Smooth muscle cell (in vitro differentiated cells): ENCODE measurements around the gene HHEX. TPM values are rescaled to one million over a fixed set of nuclear protein-coding genes. Genes with fewer than 3 reads are reported as not detected.

ENCODE experiments used
- DNase-seq: peaks from one replicate; lab custom pipeline; 2025; ENCODE audit not compliant: unreplicated experiment; lab: John Stamatoyannopoulos, UW
- H2AFZ ChIP-seq: fragments of 200-600 bp; sonication (generic); 2 replicates; pipeline ENCODE4 v1.6.0; 2016; ENCODE audit warnings: antibody characterized with exemption, low read depth, mild to moderate bottlenecking
- H3F3A ChIP-seq: fragments of 200-600 bp; sonication (generic); 2 replicates; pipeline ENCODE4 v1.6.0; 2017; ENCODE audit warnings: antibody characterized with exemption, low read depth
- H3K27ac ChIP-seq: fragments of 200-600 bp; sonication (generic); 2 replicates; pipeline ENCODE4 v1.5.1; 2016; ENCODE audit warnings: low read depth, mild to moderate bottlenecking
- H3K27me3 ChIP-seq: fragments of 200-600 bp; sonication (generic); 2 replicates; pipeline ENCODE4 v1.6.1; 2016; ENCODE audit warnings: low read depth, mild to moderate bottlenecking
- H3K36me3 ChIP-seq: fragments of 200-600 bp; sonication (generic); 2 replicates; pipeline ENCODE4 v1.5.1; 2016; ENCODE audit warnings: low read depth
- H3K4me1 ChIP-seq: fragments of 200-600 bp; sonication (generic); 2 replicates; pipeline ENCODE4 v1.5.1; 2016; ENCODE audit warnings: low read depth
- H3K4me2 ChIP-seq: fragments of 200-600 bp; sonication (generic); 2 replicates; pipeline ENCODE4 v1.6.0; 2016; ENCODE audit warnings: mild to moderate bottlenecking
- H3K4me3 ChIP-seq: fragments of 200-600 bp; sonication (generic); 2 replicates; pipeline ENCODE4 v1.5.1; 2016; ENCODE audit warnings: mild to moderate bottlenecking
- H3K79me2 ChIP-seq: fragments of 200-600 bp; sonication (generic); 2 replicates; pipeline ENCODE4 v1.6.0; 2016; ENCODE audit warnings: low read depth, mild to moderate bottlenecking
- H3K9ac ChIP-seq: fragments of 200-600 bp; sonication (generic); 2 replicates; pipeline ENCODE4 v1.6.0; 2016; ENCODE audit warnings: low read depth
- H3K9me3 ChIP-seq: fragments of 200-600 bp; sonication (generic); replicated peaks from 2 replicates; pipeline ENCODE4 v1.5.1; 2016; ENCODE audit warnings: low read depth
- H4K20me1 ChIP-seq: fragments of 200-600 bp; sonication (generic); 2 replicates; pipeline ENCODE4 v1.6.0; 2016; ENCODE audit warnings: low read depth
- WGBS: methylation state at CpG from one replicate; pipeline ENCODE4 v1.1.7; 2016; ENCODE audit warnings: low lambda C conversion rate; 5-methylcytosine and 5-hydroxymethylcytosine counted together
- polyA plus RNA-seq: library from polyadenylated mRNA; unstranded; fragments of >200 nt; fragmentation: Nextera tagmentation; extraction: Ambion mirVana; gene quantifications from 2 replicates; pipeline ENCODE4 v1.2.1, GENCODE V29; 2016
- total RNA-seq: library from RNA; depleted of rRNA; stranded (reverse); fragments of >200 nt; gene quantifications from 2 replicates; pipeline ENCODE4 v1.2.3, GENCODE V29; 2014
- TF ChIP-seq, protein P1 (sequence below): fragments of 200-600 bp; sonication (generic); IDR thresholded peaks from 2 replicates; pipeline ENCODE4 v1.5.1; 2017; ENCODE audit warnings: borderline replicate concordance, mild to moderate bottlenecking, antibody characterized with exemption; ENCODE audit not compliant: insufficient read depth, poor library complexity, severe bottlenecking

The HHEX gene
- total and polyA plus RNA-seq, 2 experiments from 2014 or later: not detected

DNA sequence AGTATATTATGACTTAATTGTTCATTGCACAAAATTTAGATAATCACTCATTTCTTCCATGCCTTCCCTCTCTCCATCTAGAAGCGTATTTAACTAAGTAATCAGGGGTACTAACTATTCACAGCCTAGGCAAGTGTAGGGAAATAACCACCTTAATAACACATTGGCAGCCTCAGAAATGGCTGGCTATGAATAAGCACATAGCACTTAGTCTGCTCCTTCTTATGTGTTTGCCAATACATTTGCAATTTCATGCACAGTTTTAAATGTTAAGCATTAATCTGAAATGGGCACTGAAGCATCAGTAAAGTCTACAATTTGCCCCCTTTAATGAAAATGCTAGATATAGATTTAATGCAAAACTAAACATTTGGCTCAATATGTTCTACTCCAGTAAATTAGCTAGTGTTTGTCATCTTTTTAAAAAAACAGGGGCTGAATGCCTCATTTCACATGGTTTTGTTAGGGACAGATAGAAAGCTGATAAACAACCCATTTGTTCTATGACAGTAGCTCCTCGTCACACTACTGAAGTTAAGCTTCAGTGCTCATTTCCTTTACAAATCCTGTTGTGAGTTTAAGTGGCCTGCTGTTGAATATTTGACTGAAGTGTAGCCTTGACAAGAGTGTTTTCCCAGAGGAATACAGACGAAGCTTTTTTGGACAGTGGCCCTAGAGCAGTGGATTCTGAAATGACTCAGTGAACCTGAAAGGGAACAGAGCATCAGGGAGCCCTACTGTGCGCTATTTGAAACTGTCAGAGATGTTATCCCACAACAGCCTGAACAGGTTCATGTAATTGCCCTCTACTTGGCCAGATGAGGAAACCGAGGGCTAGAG, 30.5 kb downstream of the HHEX start:
- Histone ChIP-seq H4K20me1 (no peaks in the 10 kb centered on the region), H3K27me3 (peaks cover 9% of the 10 kb centered on the region), H3K9me3 (no peaks in the 10 kb centered on the region), H3K27ac (no peak overlapping the region), H2AFZ (no peak overlapping the region), H3K4me2 (no peak overlapping the region), H3K9ac (no peak overlapping the region), H3K4me1 (no peaks in the 10 kb centered on the region), H3K4me3 (no peak overlapping the region), H3K79me2 (no peaks in the 10 kb centered on the region), H3K36me3 (no peaks in the 10 kb centered on the region), H3F3A (no peaks in the 10 kb centered on the region)
- no peak for DNase-seq
- TF ChIP-seq, protein P1, sequence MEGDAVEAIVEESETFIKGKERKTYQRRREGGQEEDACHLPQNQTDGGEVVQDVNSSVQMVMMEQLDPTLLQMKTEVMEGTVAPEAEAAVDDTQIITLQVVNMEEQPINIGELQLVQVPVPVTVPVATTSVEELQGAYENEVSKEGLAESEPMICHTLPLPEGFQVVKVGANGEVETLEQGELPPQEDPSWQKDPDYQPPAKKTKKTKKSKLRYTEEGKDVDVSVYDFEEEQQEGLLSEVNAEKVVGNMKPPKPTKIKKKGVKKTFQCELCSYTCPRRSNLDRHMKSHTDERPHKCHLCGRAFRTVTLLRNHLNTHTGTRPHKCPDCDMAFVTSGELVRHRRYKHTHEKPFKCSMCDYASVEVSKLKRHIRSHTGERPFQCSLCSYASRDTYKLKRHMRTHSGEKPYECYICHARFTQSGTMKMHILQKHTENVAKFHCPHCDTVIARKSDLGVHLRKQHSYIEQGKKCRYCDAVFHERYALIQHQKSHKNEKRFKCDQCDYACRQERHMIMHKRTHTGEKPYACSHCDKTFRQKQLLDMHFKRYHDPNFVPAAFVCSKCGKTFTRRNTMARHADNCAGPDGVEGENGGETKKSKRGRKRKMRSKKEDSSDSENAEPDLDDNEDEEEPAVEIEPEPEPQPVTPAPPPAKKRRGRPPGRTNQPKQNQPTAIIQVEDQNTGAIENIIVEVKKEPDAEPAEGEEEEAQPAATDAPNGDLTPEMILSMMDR: no peak
- WGBS: 56% methylated on average over 5 of the region's 5 CpGs

DNA sequence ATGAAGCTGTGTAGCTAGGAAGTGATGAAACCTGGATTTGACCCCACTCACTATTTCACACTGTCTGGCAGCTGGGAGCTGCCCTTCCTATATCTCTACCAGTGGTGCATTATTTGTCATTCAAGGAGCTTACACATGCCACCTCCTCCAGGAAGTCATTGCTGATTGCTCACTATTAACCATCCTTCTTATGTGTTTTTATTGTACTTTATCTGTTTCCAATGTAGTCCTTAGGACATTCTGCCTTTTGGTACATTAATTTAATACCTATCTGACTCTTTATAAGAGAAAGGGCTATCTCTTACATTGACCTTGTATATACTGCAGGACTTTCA, 31.0 kb downstream of the HHEX start:
- Histone ChIP-seq H3K79me2 (no peaks in the 10 kb centered on the region), H3K27me3 (peaks cover 9% of the 10 kb centered on the region), H3K4me1 (no peaks in the 10 kb centered on the region), H3K9ac (no peak overlapping the region), H2AFZ (no peak overlapping the region), H3F3A (no peaks in the 10 kb centered on the region), H3K4me2 (no peak overlapping the region), H4K20me1 (no peaks in the 10 kb centered on the region), H3K9me3 (no peaks in the 10 kb centered on the region), H3K36me3 (no peaks in the 10 kb centered on the region), H3K4me3 (no peak overlapping the region), H3K27ac (no peak overlapping the region)
- DNase-seq: no peak
- TF ChIP-seq, protein P1: no peak

DNA sequence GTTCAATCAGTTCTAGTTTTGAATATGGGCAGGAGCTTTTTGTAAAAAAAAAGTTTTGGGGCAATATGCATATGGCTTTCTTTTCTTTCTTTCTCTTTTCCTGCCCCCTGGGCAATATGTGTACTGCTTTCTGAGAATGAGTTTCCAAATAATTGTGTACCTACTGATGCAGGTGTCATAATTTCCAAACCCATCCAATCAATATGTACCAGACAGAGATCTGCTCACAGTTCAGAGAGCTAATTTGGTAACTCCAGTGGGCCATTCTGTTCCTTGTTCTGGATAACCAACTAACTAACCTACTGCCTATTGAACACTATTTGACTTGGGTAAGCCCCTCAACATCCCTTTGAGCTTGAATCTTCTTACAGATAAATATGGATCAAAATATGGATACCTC, 32.6 kb downstream of the HHEX start:
- no peak overlapping the region for H3K4me3 ChIP-seq
- no peak overlapping the region for H3K27ac ChIP-seq
- no peaks in the 10 kb centered on the region for H3K9me3 ChIP-seq
- H3K4me1 ChIP-seq: no peaks in the 10 kb centered on the region
- no peak overlapping the region for H3K9ac ChIP-seq
- TF ChIP-seq, protein P1: no peak
- H3K79me2 ChIP-seq: no peaks in the 10 kb centered on the region
- no peak for DNase-seq
- H3K36me3 ChIP-seq: no peaks in the 10 kb centered on the region
- H3K4me2 ChIP-seq: no peak overlapping the region
- no peaks in the 10 kb centered on the region for H3F3A ChIP-seq
- H3K27me3 ChIP-seq: peaks cover 9% of the 10 kb centered on the region
- no peaks in the 10 kb centered on the region for H4K20me1 ChIP-seq
- no peak overlapping the region for H2AFZ ChIP-seq

DNA sequence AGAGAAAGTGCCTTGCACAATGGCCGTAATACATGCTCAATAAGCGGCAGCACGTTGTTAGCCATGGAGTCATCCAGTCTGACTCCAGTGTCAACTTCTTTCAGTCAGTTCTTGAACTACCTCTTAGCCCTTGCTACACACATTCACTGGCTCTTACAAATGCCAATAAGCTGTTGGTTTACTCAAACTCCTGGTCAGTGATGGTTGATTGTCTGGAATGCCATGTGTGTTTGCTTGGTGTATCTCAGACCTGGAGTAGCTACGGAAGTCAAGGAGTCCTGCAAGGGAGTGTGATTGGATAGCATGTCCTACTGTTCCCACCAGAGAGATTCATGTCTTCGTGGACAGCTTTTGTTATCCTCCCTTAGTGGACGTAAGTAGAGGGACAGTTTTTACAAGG, 37.4 kb downstream of the HHEX start:
- no peak overlapping the region for H3K27ac ChIP-seq
- no peak for DNase-seq
- no peaks in the 10 kb centered on the region for H3K9me3 ChIP-seq
- no peak overlapping the region for H3K4me3 ChIP-seq
- peaks cover 7% of the 10 kb centered on the region for H3K27me3 ChIP-seq
- H3K4me1 ChIP-seq: no peaks in the 10 kb centered on the region
- no peak overlapping the region for H3K9ac ChIP-seq
- no peak overlapping the region for H2AFZ ChIP-seq
- no peaks in the 10 kb centered on the region for H3K79me2 ChIP-seq
- 81% methylated on average over 6 of the region's 6 CpGs for WGBS
- TF ChIP-seq, protein P1: no peak
- H3F3A ChIP-seq: no peaks in the 10 kb centered on the region
- no peaks in the 10 kb centered on the region for H3K36me3 ChIP-seq
- H3K4me2 ChIP-seq: no peak overlapping the region
- H4K20me1 ChIP-seq: no peaks in the 10 kb centered on the region
